ENCODE results near the gene OR2M4. TPM values are rescaled to one million over a fixed set of nuclear protein-coding genes. Genes with fewer than 3 reads are reported as not detected.
"Not testable (repeated sequence)": the region's sequence is repeated elsewhere in the genome, so short reads cannot be mapped to it uniquely, and the experiment has no call there.

OR2M4 gene
- total RNA-seq, 1 donor from 2014 or later = not detected

DNA sequence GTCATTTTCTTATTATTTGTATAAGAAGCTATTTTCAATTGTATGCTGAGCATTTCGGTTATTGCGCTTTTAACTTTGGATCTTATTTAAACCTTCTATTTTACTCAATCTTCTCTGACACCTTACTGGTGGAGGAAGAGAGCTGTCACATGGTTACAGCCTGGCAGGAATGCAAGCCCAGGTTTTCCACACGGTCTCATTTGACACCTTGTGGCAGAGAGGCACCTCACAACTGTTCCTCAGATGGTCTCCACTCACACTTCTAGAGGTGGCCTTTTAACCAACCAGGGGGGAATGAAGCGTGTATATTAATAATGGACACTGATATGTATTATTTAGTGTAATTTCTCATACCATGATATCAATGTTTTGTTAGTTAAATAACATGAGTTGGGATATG lies 37.0 kb downstream of the OR2M4 start:
- Histone ChIP-seq H3K4me3 (ENCODE audit: low read depth, low read length) (no peak overlapping the region), H3K36me3 (ENCODE audit: control insufficient read depth, insufficient read depth, low read length) (no peaks in the 10 kb centered on the region), H3K27me3 (ENCODE audit: control insufficient read depth, insufficient read depth, low read length) (no peaks in the 10 kb centered on the region)
- FAIRE-seq = no peak
- TF ChIP-seq, protein P1, sequence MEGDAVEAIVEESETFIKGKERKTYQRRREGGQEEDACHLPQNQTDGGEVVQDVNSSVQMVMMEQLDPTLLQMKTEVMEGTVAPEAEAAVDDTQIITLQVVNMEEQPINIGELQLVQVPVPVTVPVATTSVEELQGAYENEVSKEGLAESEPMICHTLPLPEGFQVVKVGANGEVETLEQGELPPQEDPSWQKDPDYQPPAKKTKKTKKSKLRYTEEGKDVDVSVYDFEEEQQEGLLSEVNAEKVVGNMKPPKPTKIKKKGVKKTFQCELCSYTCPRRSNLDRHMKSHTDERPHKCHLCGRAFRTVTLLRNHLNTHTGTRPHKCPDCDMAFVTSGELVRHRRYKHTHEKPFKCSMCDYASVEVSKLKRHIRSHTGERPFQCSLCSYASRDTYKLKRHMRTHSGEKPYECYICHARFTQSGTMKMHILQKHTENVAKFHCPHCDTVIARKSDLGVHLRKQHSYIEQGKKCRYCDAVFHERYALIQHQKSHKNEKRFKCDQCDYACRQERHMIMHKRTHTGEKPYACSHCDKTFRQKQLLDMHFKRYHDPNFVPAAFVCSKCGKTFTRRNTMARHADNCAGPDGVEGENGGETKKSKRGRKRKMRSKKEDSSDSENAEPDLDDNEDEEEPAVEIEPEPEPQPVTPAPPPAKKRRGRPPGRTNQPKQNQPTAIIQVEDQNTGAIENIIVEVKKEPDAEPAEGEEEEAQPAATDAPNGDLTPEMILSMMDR (IDR thresholded peaks at IDR 0.05; ENCODE audit: insufficient read depth, low read length, severe bottlenecking) = no peak
- DNase-seq (ENCODE audit: low read depth) = no peak

DNA sequence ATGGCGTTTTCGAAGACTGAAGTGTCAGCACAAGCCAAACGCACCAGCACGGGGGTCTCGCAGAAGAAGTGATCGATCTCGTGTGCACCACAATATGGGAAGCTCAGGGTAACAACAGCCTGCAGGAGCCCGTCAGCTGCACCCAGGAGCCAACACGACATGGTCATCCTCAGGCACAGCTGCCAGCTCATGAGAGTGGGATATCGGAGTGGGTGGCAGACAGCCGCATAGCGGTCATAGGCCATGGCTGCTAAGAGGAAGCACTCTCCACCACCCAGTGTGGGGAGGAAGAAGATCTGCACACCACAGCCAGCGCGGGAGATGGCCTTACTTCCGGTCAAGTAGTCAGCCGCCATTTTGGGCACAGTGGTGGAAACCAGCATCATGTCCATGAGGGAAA lies 42.0 kb downstream of the OR2M4 start:
- not testable (repeated sequence) for H3K36me3 ChIP-seq (ENCODE audit: control insufficient read depth, insufficient read depth, low read length); H3K4me3 ChIP-seq (ENCODE audit: low read depth, low read length); H3K27me3 ChIP-seq (ENCODE audit: control insufficient read depth, insufficient read depth, low read length); FAIRE-seq; DNase-seq (ENCODE audit: low read depth)

DNA sequence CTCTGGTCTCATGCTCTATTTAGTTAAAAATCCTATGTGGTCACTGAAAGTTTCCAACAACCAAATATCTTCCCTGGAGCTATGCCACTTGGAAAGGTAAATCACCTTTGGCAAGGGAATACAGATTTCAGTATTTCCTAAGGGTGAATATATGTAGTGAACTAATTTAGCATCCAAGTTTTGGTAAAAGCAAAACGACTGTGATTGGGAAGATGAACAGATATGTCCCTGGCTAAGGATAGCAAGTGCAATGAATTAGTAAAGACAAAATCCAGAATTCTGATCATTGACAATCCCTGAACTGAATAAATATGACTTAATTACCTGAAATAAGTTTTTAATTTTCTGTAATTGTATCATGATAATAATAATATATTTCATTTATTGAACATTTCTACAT lies 46.7 kb downstream of the OR2M4 start, which contains the start of gene OR2T33:
Gene OR2T33, minus strand, starts transcription at position 101 of the 400 bp plus-strand sequence. CDS start 4,162 bp downstream, outside the sequence.
- no peak for DNase-seq (ENCODE audit: low read depth)
- Histone ChIP-seq H3K36me3 (ENCODE audit: control insufficient read depth, insufficient read depth, low read length) (no peaks in the 10 kb centered on the region), H3K27me3 (ENCODE audit: control insufficient read depth, insufficient read depth, low read length) (no peaks in the 10 kb centered on the region), H3K4me3 (ENCODE audit: low read depth, low read length) (no peak within 1 kb of the TSS)
- FAIRE-seq = no peak
- TF ChIP-seq, protein P1 (IDR thresholded peaks at IDR 0.05; ENCODE audit: insufficient read depth, low read length, severe bottlenecking) = no peak

DNA sequence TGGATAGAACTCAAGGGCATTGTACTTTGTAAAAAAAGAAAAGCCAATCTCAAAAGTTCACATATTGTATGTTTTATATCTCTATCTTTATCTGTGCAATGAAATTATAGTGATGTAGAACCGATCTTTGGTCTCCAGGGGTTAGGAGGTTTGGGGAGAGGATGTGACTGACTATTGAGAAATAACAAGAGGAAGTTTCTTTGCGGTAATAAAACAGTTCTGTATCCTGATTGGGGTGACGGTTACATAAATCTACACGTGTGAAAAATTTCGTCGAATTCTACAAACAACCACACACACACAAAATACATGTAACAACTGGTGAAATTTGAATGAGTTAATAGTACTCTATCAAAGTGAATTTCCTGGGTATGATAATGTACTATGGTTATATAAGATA lies 57.2 kb downstream of the OR2M4 start:
- TF ChIP-seq, protein P1 (IDR thresholded peaks at IDR 0.05; ENCODE audit: insufficient read depth, low read length, severe bottlenecking) = no peak
- Histone ChIP-seq H3K4me3 (ENCODE audit: low read depth, low read length) (no peak overlapping the region), H3K27me3 (ENCODE audit: control insufficient read depth, insufficient read depth, low read length) (no peaks in the 10 kb centered on the region), H3K36me3 (ENCODE audit: control insufficient read depth, insufficient read depth, low read length) (no peaks in the 10 kb centered on the region)
- DNase-seq (ENCODE audit: low read depth) (no peak), FAIRE-seq (no peak)

Other genes starting within 250 kb of the OR2M4 start
- not detected in 2 replicates for gene OR2L5, start 217.8 kb upstream of the OR2M4 start, total RNA-seq
- not detected in 2 replicates for gene OR2L2, start 201.3 kb upstream of the OR2M4 start, total RNA-seq
- not detected in 2 replicates for gene OR2L3, start 184.6 kb upstream of the OR2M4 start, total RNA-seq
- gene OR2L13, start 136.2 kb upstream of the OR2M4 start, total RNA-seq = not detected in 2 replicates
- gene OR2M5, start 86.3 kb upstream of the OR2M4 start, total RNA-seq = not detected in 2 replicates
- not detected in 2 replicates for gene OR2M2, start 56.6 kb upstream of the OR2M4 start, total RNA-seq
- under 0.01 TPM in 1 of 2 replicates, not detected in the other for gene OR2M3, start 34.2 kb upstream of the OR2M4 start, total RNA-seq
- not detected in 2 replicates for gene OR2T33, start 46.6 kb downstream of the OR2M4 start, total RNA-seq
- not detected in 2 replicates for gene OR2T12, start 72.0 kb downstream of the OR2M4 start, total RNA-seq
- not detected in 2 replicates for gene OR2M7, start 93.2 kb downstream of the OR2M4 start, total RNA-seq
- not detected in 2 replicates for gene OR14C36, start 117.4 kb downstream of the OR2M4 start, total RNA-seq
- not detected in 2 replicates for gene OR2T4, start 130.2 kb downstream of the OR2M4 start, total RNA-seq
- not detected in 2 replicates for gene OR2T6, start 144.3 kb downstream of the OR2M4 start, total RNA-seq
- gene OR2T1, start 171.6 kb downstream of the OR2M4 start, total RNA-seq = not detected in 2 replicates
- gene OR2T2, start 214.2 kb downstream of the OR2M4 start, total RNA-seq = not detected in 2 replicates
- not detected in 2 replicates for gene OR2T3, start 241.9 kb downstream of the OR2M4 start, total RNA-seq